Suprapubic skin (tissue), 4 donors: ENCODE measurements around the gene LEKR1. TPM values are rescaled to one million over a fixed set of nuclear protein-coding genes. Genes with fewer than 3 reads are reported as not detected.

ENCODE experiments used
- DNase-seq, 2 donors: peaks; one replicate each; pipeline ENCODE4 v3.0.0-alpha.2; 2019; ENCODE audit warnings: low spot score in 2 of 2
- H3K27ac ChIP-seq: fragments of 200-600 bp; sonication (generic); one replicate; pipeline ENCODE4 v1.5.1; 2019
- H3K27me3 ChIP-seq: fragments of 200-600 bp; sonication (generic); one replicate; pipeline ENCODE4 v1.5.1; 2019
- H3K36me3 ChIP-seq: fragments of 200-600 bp; sonication (generic); one replicate; pipeline ENCODE4 v1.5.1; 2019
- H3K4me1 ChIP-seq: fragments of 200-600 bp; sonication (generic); one replicate; pipeline ENCODE4 v1.5.1; 2019
- H3K4me3 ChIP-seq: fragments of 200-600 bp; sonication (generic); one replicate; pipeline ENCODE4 v1.5.1; 2019; ENCODE audit warnings: mild to moderate bottlenecking
- H3K9me3 ChIP-seq: fragments of 200-600 bp; sonication (generic); one replicate; pipeline ENCODE4 v1.5.1; 2019
- EP300 ChIP-seq: sonication (generic); formaldehyde crosslinking; IDR thresholded peaks from one replicate; pipeline ENCODE4 v1.6.1; 2017; ENCODE audit warnings: antibody characterized with exemption
- POLR2A ChIP-seq, 2 donors: fragments of 450-650 bp; IDR thresholded peaks; one replicate each; pipeline ENCODE4 v1.6.1; 2017; ENCODE audit warnings: antibody characterized with exemption in 2 of 2, mild to moderate bottlenecking in 2 of 2, moderate library complexity in 2 of 2
- POLR2AphosphoS5 ChIP-seq, 3 donors: sonication (generic); formaldehyde crosslinking; IDR thresholded peaks; one replicate each; pipeline ENCODE4 v1.6.1; 2017; ENCODE audit warnings: antibody characterized with exemption in 3 of 3
- WGBS: methylation state at CpG from one replicate; pipeline ENCODE4 v1.1.5; 2018; 5-methylcytosine and 5-hydroxymethylcytosine counted together
- total RNA-seq, 4 donors: library from RNA; depleted of rRNA; stranded (reverse); fragments of >200 nt; gene quantifications; one replicate each; pipeline ENCODE4 v1.1.0, GENCODE V29; 2016
- TF ChIP-seq, protein P1 (sequence below), 2 donors: fragments of 200-600 bp in 1 of 2; fragments of 450-650 bp in 1 of 2; sonication (generic) in 1 of 2; IDR thresholded peaks; one replicate each; pipeline ENCODE4 v1.5.1; 2016 to 2019; ENCODE audit warnings: antibody characterized with exemption in 2 of 2, mild to moderate bottlenecking in 1 of 2, moderate library complexity in 1 of 2

Gene LEKR1
- total RNA-seq, 4 donors from 2014 or later = 1.0 to 3.4 (median 1.5) TPM

- no peaks in the 10 kb centered on the region for H3K9me3 ChIP-seq
- TF ChIP-seq EP300 = no peak
- TF ChIP-seq, protein P1, sequence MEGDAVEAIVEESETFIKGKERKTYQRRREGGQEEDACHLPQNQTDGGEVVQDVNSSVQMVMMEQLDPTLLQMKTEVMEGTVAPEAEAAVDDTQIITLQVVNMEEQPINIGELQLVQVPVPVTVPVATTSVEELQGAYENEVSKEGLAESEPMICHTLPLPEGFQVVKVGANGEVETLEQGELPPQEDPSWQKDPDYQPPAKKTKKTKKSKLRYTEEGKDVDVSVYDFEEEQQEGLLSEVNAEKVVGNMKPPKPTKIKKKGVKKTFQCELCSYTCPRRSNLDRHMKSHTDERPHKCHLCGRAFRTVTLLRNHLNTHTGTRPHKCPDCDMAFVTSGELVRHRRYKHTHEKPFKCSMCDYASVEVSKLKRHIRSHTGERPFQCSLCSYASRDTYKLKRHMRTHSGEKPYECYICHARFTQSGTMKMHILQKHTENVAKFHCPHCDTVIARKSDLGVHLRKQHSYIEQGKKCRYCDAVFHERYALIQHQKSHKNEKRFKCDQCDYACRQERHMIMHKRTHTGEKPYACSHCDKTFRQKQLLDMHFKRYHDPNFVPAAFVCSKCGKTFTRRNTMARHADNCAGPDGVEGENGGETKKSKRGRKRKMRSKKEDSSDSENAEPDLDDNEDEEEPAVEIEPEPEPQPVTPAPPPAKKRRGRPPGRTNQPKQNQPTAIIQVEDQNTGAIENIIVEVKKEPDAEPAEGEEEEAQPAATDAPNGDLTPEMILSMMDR (IDR thresholded peaks at IDR 0.05) = no peak
- TF ChIP-seq POLR2A (IDR thresholded peaks at IDR 0.05) = no peak
- no peak for TF ChIP-seq POLR2AphosphoS5 (IDR thresholded peaks at IDR 0.05)
- no peaks in the 10 kb centered on the region for H3K36me3 ChIP-seq
- H3K4me3 ChIP-seq = no peak overlapping the region
- no peaks in the 10 kb centered on the region for H3K27me3 ChIP-seq
- no peak overlapping the region for H3K27ac ChIP-seq
- DNase-seq = no peak
- WGBS = 97% methylated on average over 1 of the region's 1 CpG
- no peaks in the 10 kb centered on the region for H3K4me1 ChIP-seq
Measured at GRCh38 chr3:156974931-156975330, 148.8 kb downstream of the LEKR1 start.

DNA sequence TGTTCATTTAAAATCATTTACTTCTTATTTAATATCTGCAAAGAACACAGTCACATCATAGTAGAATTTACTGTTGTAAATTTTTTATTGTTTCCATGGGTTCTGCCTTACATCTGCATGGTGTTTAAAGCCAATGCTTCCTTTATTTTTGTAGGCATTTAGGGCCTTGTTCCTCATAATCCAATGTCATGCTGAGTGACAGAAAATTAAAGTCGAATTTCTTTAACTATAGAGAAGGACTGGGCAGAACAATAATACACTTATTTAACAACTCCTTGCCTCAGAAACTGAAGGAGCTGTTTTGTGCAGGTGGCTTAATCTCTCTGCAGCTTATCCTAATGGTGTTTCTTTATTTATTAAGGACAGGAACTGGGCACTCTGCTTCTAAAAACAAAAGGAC is 149.6 kb downstream of the LEKR1 start:
- no peak overlapping the region for H3K27ac ChIP-seq
- DNase-seq = no peak
- TF ChIP-seq POLR2AphosphoS5 (IDR thresholded peaks at IDR 0.05) (no peak), POLR2A (IDR thresholded peaks at IDR 0.05) (no peak)
- TF ChIP-seq, protein P1 (IDR thresholded peaks at IDR 0.05) = no peak
- no peaks in the 10 kb centered on the region for H3K36me3 ChIP-seq
- no peaks in the 10 kb centered on the region for H3K27me3 ChIP-seq
- H3K4me1 ChIP-seq = no peaks in the 10 kb centered on the region
- 78% methylated on average over 1 of the region's 1 CpG for WGBS
- no peaks in the 10 kb centered on the region for H3K9me3 ChIP-seq
- H3K4me3 ChIP-seq = no peak overlapping the region

DNA sequence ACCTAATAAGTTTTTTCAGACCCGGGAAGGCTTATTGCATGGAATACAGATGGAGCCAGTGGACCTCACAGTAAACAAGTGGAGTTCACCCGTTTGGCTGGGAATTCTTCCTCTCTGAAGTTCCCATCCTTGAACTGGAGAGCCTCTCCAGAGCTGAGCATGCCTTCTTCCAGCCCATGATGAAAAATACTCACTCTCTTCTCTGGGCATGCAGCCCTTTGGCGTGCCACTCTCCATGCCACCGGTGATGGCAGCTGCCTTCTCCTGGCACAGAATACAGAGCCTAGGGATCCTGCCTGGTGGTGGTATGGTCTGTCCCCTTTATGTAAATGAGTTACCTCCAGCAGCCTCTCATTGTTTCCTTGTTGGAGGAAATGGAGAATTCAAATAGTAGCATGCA is 150.8 kb downstream of the LEKR1 start:
- no peaks in the 10 kb centered on the region for H3K9me3 ChIP-seq
- DNase-seq = no peak
- no peak overlapping the region for H3K4me3 ChIP-seq
- no peaks in the 10 kb centered on the region for H3K27me3 ChIP-seq
- no peaks in the 10 kb centered on the region for H3K36me3 ChIP-seq
- no peak overlapping the region for H3K27ac ChIP-seq
- no peak for TF ChIP-seq POLR2A (IDR thresholded peaks at IDR 0.05)
- TF ChIP-seq POLR2AphosphoS5 (IDR thresholded peaks at IDR 0.05) = no peak
- TF ChIP-seq, protein P1 (IDR thresholded peaks at IDR 0.05) = no peak
- no peak for TF ChIP-seq EP300
- H3K4me1 ChIP-seq = no peaks in the 10 kb centered on the region
- WGBS = 85% methylated on average over 4 of the region's 4 CpGs

- Histone ChIP-seq H3K27me3 (no peaks in the 10 kb centered on the region), H3K9me3 (no peaks in the 10 kb centered on the region), H3K27ac (no peak overlapping the region), H3K4me3 (no peak overlapping the region), H3K36me3 (no peaks in the 10 kb centered on the region), H3K4me1 (no peaks in the 10 kb centered on the region)
- no peak for TF ChIP-seq POLR2AphosphoS5 (IDR thresholded peaks at IDR 0.05)
- no peak for TF ChIP-seq POLR2A (IDR thresholded peaks at IDR 0.05)
- TF ChIP-seq, protein P1 (IDR thresholded peaks at IDR 0.05) = no peak
- no peak for TF ChIP-seq EP300
- no peak for DNase-seq
- WGBS = 45% methylated on average over 2 of the region's 2 CpGs
Measured at GRCh38 chr3:156978481-156978961, 152.4 kb downstream of the LEKR1 start.

DNA sequence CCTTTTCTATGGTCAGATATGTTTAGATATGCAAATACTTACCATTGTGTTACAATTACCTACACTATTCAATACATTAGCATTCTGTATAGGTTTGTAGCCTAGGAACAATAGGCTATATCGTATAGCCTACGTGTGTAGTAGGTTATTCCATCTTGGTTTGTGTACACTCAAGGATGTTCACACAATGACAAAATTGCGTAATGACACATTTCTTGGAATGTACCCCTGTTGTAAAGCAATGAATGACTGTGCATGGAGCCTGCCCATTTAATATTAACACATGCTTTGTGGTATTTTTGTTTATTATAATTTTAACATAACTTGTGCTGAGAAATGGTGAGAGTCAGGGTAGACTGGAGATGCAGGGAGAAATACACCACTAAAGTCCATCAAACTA is 154.9 kb downstream of the LEKR1 start:
- WGBS = 94% methylated on average over 3 of the region's 3 CpGs
- TF ChIP-seq, protein P1 (IDR thresholded peaks at IDR 0.05) = no peak
- TF ChIP-seq EP300 = no peak
- TF ChIP-seq POLR2AphosphoS5 (IDR thresholded peaks at IDR 0.05) = no peak
- no peak for TF ChIP-seq POLR2A (IDR thresholded peaks at IDR 0.05)
- H3K27me3 ChIP-seq = no peaks in the 10 kb centered on the region
- DNase-seq = no peak
- no peaks in the 10 kb centered on the region for H3K9me3 ChIP-seq
- no peaks in the 10 kb centered on the region for H3K4me1 ChIP-seq
- no peaks in the 10 kb centered on the region for H3K36me3 ChIP-seq
- no peak overlapping the region for H3K27ac ChIP-seq
- no peak overlapping the region for H3K4me3 ChIP-seq
